OCI-LY1 (cell line): ENCODE measurements around the gene PRL.
A peak's percentile ranks its signal among the peaks of the same experiment; 100 is the strongest.

Source experiments
- H2AFZ ChIP-seq: fragments of 200-600 bp; sonication (generic), shearing (Covaris generic); 2 replicates; pipeline ENCODE4 v1.6.0; 2014; ENCODE audit warnings: antibody characterized with exemption, mild to moderate bottlenecking, low read length
- H3F3A ChIP-seq: fragments of 200-600 bp; sonication (generic), shearing (Covaris generic); 2 replicates; pipeline ENCODE4 v1.6.0; 2014; ENCODE audit warnings: mild to moderate bottlenecking, antibody characterized with exemption, low read length, moderate library complexity; ENCODE audit not compliant: insufficient read depth
- H3K27ac ChIP-seq: fragments of 200-600 bp; sonication (generic); 2 replicates; pipeline ENCODE4 v1.5.1; 2014; ENCODE audit warnings: low read length, mixed run types, mild to moderate bottlenecking, low read depth; ENCODE audit not compliant: poor library complexity, severe bottlenecking
- H3K27me3 ChIP-seq: fragments of 200-600 bp; sonication (generic); 2 replicates; pipeline ENCODE4 v1.6.0; 2014; ENCODE audit warnings: antibody characterized with exemption, mild to moderate bottlenecking, low read length, moderate library complexity; ENCODE audit not compliant: insufficient read depth
- H3K36me3 ChIP-seq: fragments of 200-600 bp; sonication (generic); 2 replicates; pipeline ENCODE4 v1.6.1; 2014; ENCODE audit warnings: mild to moderate bottlenecking, antibody characterized with exemption, low read length, moderate library complexity, mixed read lengths; ENCODE audit not compliant: insufficient read depth
- H3K4me1 ChIP-seq: fragments of 200-600 bp; sonication (generic); 2 replicates; pipeline ENCODE4 v1.5.1; 2014; ENCODE audit warnings: mild to moderate bottlenecking, low read length, moderate library complexity; ENCODE audit not compliant: insufficient read depth, severe bottlenecking
- H3K4me2 ChIP-seq: fragments of 200-600 bp; sonication (generic), shearing (Covaris generic); 2 replicates; pipeline ENCODE4 v1.6.1; 2014; ENCODE audit warnings: low read length
- H3K4me3 ChIP-seq: fragments of 200-600 bp; sonication (generic); 2 replicates; pipeline ENCODE4 v1.5.1; 2014; ENCODE audit warnings: low read length, low read depth, mild to moderate bottlenecking, mixed read lengths; ENCODE audit not compliant: poor library complexity, severe bottlenecking
- H3K79me2 ChIP-seq: fragments of 200-600 bp; shearing (Covaris generic); 2 replicates; pipeline ENCODE4 v1.6.1; 2016; ENCODE audit warnings: mixed run types, low read length, mixed read lengths; ENCODE audit not compliant: insufficient read depth
- H3K9ac ChIP-seq: fragments of 200-600 bp; sonication (generic), shearing (Covaris generic); 2 replicates; pipeline ENCODE4 v1.6.1; 2014; ENCODE audit warnings: mild to moderate bottlenecking, low read length, mixed read lengths
- H3K9me2 ChIP-seq: fragments of 200-600 bp; sonication (generic), shearing (Covaris generic); 2 replicates; pipeline ENCODE4 v1.6.1; 2014; ENCODE audit warnings: low read depth, mild to moderate bottlenecking, low read length, mixed read lengths
- H3K9me3 ChIP-seq: fragments of 200-600 bp; shearing (Covaris generic); 2 replicates; pipeline ENCODE4 v1.6.1; 2014; ENCODE audit warnings: low read length, mixed read lengths
- H4K20me1 ChIP-seq: fragments of 200-600 bp; sonication (generic), shearing (Covaris generic); 2 replicates; pipeline ENCODE4 v1.6.0; 2016; ENCODE audit warnings: mild to moderate bottlenecking, low read length; ENCODE audit not compliant: insufficient read depth
- CTCF ChIP-seq: fragments of 200-600 bp; sonication (generic), shearing (Covaris generic); IDR thresholded peaks from 2 replicates; pipeline ENCODE4 v1.5.1; 2017; ENCODE audit warnings: mild to moderate bottlenecking, antibody characterized with exemption, low read length, moderate library complexity, mixed read lengths
- EZH2 ChIP-seq: fragments of 200-600 bp; sonication (generic), shearing (Covaris generic); IDR thresholded peaks from 2 replicates; pipeline ENCODE4 v1.8.0; 2017; ENCODE audit warnings: borderline replicate concordance, mixed run types, mild to moderate bottlenecking, antibody characterized with exemption, low read length, moderate library complexity, mixed read lengths

PRL gene

GRCh38 chr6:22333802-22334201 is 37.0 kb upstream of the PRL start:
- Histone ChIP-seq H3K27me3 (no peaks in the 10 kb centered on the region), H3K79me2 (no peaks in the 10 kb centered on the region), H3K4me2 (peak overlapping the region; percentile 43), H3K9me2 (no peaks in the 10 kb centered on the region), H2AFZ (0 out of 2 replicates have a peak overlapping the region, but pooled peaks have one; percentile 64), H3F3A (no peaks in the 10 kb centered on the region), H3K27ac (peak overlapping the region; percentile 50), H3K9ac (peak overlapping the region; percentile 33), H3K4me1 (peaks cover 55% of the 10 kb centered on the region), H4K20me1 (no peaks in the 10 kb centered on the region), H3K4me3 (no peak overlapping the region), H3K9me3 (no peaks in the 10 kb centered on the region), H3K36me3 (no peaks in the 10 kb centered on the region)
- TF ChIP-seq CTCF: no peak

- Histone ChIP-seq H3K9me2 (no peaks in the 10 kb centered on the region), H2AFZ (peak overlapping the region; percentile 74; the same call in 1 of the 2 replicates), H3K79me2 (no peaks in the 10 kb centered on the region), H3K4me1 (peaks cover 56% of the 10 kb centered on the region), H3K36me3 (no peaks in the 10 kb centered on the region), H3K4me3 (no peak overlapping the region), H3K4me2 (peak overlapping the region; percentile 12; the same call in 1 of the 2 replicates), H3K9me3 (no peaks in the 10 kb centered on the region), H4K20me1 (no peaks in the 10 kb centered on the region), H3F3A (no peaks in the 10 kb centered on the region), H3K27ac (peak overlapping the region; percentile 50), H3K9ac (peak overlapping the region; percentile 33; the same call in 1 of the 2 replicates), H3K27me3 (no peaks in the 10 kb centered on the region)
- no peak for TF ChIP-seq EZH2
- no peak for TF ChIP-seq CTCF
Measured at GRCh38 chr6:22332711-22333110, 35.9 kb upstream of the PRL start.

GRCh38 chr6:22332216-22332615 is 35.4 kb upstream of the PRL start:
- no peak overlapping the region for H3K4me3 ChIP-seq
- no peaks in the 10 kb centered on the region for H3K27me3 ChIP-seq
- no peaks in the 10 kb centered on the region for H4K20me1 ChIP-seq
- peaks cover 53% of the 10 kb centered on the region for H3K4me1 ChIP-seq
- peak overlapping the region; percentile 74; the same call in 1 of the 2 replicates for H2AFZ ChIP-seq
- H3K4me2 ChIP-seq: peak overlapping the region; percentile 12; the same call in 1 of the 2 replicates
- no peak overlapping the region for H3K27ac ChIP-seq
- H3K36me3 ChIP-seq: no peaks in the 10 kb centered on the region
- no peaks in the 10 kb centered on the region for H3K9me2 ChIP-seq
- no peaks in the 10 kb centered on the region for H3F3A ChIP-seq
- TF ChIP-seq CTCF: no peak
- TF ChIP-seq EZH2: no peak
- H3K79me2 ChIP-seq: no peaks in the 10 kb centered on the region
- 0 out of 2 replicates have a peak overlapping the region, but pooled peaks have one; percentile 6 for H3K9ac ChIP-seq
- H3K9me3 ChIP-seq: no peaks in the 10 kb centered on the region
